ENCODE data around the gene MINDY3. TPM values are rescaled to one million over a fixed set of nuclear protein-coding genes. Genes with fewer than 3 reads are reported as not detected.

Gene MINDY3
- total RNA-seq, 1 donor from 2014 or later, result 15.5 TPM

DNA sequence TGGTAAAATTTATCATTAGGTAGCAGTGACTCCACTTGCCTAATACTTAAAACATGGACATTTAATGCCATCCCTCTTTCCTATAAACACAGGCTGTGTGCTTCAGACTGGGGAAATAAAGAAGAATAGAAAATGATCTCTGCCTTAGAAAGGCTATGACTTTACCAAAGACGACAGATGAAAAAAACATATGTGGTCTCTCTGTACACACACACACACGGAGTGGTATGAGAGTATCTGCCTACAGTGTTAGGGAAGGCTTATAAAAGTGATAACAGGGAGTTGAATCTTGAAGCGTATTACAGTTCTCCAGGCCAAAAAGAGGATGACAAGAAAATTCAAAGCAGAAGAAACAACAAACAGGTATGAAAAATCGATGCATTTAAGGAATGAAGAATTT lies 38.2 kb downstream of the MINDY3 start:
- no peak overlapping the region for H3K4me3 ChIP-seq (ENCODE audit: low read depth, low read length)
- no peak for DNase-seq (ENCODE audit: low read depth)
- TF ChIP-seq, protein P1, sequence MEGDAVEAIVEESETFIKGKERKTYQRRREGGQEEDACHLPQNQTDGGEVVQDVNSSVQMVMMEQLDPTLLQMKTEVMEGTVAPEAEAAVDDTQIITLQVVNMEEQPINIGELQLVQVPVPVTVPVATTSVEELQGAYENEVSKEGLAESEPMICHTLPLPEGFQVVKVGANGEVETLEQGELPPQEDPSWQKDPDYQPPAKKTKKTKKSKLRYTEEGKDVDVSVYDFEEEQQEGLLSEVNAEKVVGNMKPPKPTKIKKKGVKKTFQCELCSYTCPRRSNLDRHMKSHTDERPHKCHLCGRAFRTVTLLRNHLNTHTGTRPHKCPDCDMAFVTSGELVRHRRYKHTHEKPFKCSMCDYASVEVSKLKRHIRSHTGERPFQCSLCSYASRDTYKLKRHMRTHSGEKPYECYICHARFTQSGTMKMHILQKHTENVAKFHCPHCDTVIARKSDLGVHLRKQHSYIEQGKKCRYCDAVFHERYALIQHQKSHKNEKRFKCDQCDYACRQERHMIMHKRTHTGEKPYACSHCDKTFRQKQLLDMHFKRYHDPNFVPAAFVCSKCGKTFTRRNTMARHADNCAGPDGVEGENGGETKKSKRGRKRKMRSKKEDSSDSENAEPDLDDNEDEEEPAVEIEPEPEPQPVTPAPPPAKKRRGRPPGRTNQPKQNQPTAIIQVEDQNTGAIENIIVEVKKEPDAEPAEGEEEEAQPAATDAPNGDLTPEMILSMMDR (conservative IDR thresholded peaks at IDR 0.05; ENCODE audit: low read depth, low read length), result no peak

DNA sequence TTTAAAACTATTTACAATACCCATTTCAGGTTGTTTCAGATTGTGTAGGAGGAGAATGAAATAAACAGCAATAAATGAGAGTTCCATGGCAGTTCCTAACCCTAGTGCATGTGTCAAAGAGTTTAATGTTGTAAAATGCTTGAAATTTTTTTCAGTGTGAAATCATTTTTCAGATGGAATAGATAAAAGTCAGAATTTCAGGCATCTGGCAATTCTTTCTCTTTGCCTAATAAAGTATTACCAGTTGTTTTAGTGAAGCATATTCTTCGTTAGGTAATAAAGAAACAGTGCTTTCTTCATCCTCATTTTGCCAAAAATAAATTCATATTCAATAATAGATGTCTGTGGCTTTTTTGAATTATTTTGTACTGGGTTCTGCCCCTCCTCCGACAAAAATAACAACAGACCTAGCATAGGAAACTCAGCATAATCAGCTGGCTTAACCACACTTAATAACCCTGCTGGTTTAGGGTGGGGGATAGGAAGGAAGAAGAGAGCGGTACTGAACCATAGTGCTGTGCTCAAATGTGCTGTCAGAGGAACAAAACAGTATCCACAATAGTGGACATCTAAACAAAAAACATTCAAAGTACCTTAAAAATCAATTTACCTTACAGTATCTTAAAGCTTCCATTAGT lies 39.1 kb downstream of the MINDY3 start:
- TF ChIP-seq, protein P1 (conservative IDR thresholded peaks at IDR 0.05; ENCODE audit: low read depth, low read length), result no peak
- DNase-seq (ENCODE audit: low read depth), result no peak

DNA sequence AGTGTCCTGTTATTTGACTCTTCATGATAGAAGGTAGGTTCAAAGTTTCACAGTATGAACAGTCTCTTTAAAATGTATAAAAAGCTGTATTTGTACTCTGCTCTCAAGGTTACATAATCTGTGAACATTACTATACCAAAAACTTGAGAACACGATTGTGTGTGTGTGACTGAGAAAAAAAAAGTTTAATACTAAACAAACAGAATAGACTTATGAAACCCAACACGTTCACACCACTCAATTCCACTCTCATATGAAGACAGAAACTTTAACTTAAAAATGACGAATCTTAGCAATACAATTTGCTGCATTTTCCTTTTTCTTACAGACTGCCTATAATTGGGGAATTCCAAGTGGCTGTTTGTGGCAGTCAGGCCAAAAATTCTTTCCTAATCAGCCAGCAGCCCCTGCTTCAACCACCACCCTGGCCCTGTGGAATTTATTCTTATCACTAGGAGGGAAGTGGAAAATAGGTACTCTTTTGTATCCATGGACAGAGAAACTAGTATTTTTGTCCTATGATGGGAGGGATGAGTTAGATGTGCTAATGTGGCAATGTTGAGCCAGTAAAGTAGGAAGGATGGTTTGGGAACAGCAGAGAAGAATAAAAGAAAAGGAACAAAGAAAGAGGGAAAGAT lies 42.8 kb downstream of the MINDY3 start:
- H3K4me3 ChIP-seq (ENCODE audit: low read depth, low read length), result no peak overlapping the region
- DNase-seq (ENCODE audit: low read depth), result no peak
- TF ChIP-seq, protein P1 (conservative IDR thresholded peaks at IDR 0.05; ENCODE audit: low read depth, low read length), result no peak

More for the DNA sequence above, 39.1 kb downstream of the MINDY3 start:
- no peak overlapping the region for H3K4me3 ChIP-seq (ENCODE audit: low read depth, low read length)

DNA sequence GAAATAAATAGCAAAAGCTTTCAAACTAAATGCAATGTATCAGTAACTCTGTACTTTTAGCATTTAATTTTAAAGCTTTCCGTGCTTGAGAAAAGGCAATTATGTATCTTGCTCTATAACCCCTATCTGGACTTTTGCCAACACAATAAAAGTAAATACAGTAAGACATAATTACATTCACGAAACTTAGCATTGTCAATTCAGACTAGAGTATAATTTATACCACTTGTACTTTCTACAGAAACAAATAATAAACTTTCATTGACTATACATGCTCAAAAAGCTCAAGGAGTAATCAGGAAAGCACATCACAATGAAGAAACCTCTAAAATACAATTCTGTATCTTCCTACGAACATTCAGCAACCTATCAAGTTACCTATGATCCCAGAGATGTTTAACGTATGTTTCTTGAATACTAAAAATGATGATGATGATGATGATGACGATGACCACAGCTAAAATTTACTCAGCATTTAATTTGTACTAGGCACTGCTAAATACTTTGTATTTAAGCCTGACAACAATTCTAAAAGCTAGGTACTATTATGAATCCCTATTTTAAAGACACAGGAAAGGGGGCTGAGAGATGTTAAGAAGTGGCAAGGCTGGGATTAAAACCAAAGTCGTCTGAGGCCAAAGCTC lies 44.9 kb downstream of the MINDY3 start:
- no peak for DNase-seq (ENCODE audit: low read depth)
- H3K4me3 ChIP-seq (ENCODE audit: low read depth, low read length), result no peak overlapping the region
- TF ChIP-seq, protein P1 (conservative IDR thresholded peaks at IDR 0.05; ENCODE audit: low read depth, low read length), result no peak

DNA sequence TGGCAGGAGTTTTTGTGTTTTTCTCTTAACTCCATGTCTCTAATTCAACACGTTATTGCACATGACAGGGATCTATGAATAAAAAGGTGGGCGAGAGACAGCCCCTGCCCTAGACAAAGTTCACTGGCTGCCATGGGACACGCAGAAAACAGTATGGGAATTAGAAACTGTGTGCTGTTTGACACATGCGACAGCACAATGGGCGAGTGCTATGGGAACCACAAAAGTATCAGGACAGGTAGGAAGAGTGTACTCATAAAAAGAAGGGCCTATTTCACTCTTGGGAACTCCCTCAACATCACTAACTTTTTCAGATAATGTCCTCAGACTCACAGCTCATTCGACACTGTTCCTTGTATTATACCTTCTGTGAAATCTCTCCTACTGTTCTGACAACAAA lies 45.7 kb downstream of the MINDY3 start:
- DNase-seq (ENCODE audit: low read depth), result no peak
- TF ChIP-seq, protein P1 (conservative IDR thresholded peaks at IDR 0.05; ENCODE audit: low read depth, low read length), result no peak
- no peak overlapping the region for H3K4me3 ChIP-seq (ENCODE audit: low read depth, low read length)

DNA sequence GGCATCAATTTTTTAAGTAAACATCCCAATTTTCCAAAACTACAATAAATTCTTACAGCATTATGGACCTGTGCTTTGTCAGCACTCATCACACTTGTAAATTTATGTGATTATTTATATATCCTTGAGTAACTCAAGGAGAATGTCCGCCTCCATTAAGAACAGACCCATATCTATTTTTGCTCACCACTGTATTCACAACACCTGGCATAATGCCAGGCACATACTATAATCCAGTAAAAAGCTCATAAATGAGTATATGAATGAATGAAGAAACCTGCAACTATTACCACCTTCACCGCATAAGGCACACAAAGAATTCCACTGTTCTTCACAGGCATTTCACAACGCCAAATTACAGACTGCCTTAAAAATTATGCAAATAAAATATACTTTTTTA lies 46.9 kb downstream of the MINDY3 start:
- no peak for DNase-seq (ENCODE audit: low read depth)
- no peak overlapping the region for H3K4me3 ChIP-seq (ENCODE audit: low read depth, low read length)
- TF ChIP-seq, protein P1 (conservative IDR thresholded peaks at IDR 0.05; ENCODE audit: low read depth, low read length), result no peak

Measured in epithelial cell of proximal tubule (primary cell).